ENCODE results near the gene CEACAM19. TPM values are rescaled to one million over a fixed set of nuclear protein-coding genes. Genes with fewer than 3 reads are reported as not detected.
"Not testable (repeated sequence)": the region's sequence is repeated elsewhere in the genome, so short reads cannot be mapped to it uniquely, and the experiment has no call there.

CEACAM19 gene
- total RNA-seq, 4 donors from 2014 or later = 0.82 to 5.2 (median 3.5) TPM

- 40 to 100% methylated on average over 1 to 2 of the region's 2 CpGs for WGBS, 2 donors (ENCODE audit: low coverage in 1 of 2)
- Histone ChIP-seq H3K36me3 (no peaks in the 10 kb centered on the region), H3K9me3 (no peaks in the 10 kb centered on the region), H3K4me3 (no peak overlapping the region), H3K27me3 (no peaks in the 10 kb centered on the region), H3K4me1 (no peaks in the 10 kb centered on the region), H3K27ac (no peak overlapping the region)
- TF ChIP-seq, protein P1, sequence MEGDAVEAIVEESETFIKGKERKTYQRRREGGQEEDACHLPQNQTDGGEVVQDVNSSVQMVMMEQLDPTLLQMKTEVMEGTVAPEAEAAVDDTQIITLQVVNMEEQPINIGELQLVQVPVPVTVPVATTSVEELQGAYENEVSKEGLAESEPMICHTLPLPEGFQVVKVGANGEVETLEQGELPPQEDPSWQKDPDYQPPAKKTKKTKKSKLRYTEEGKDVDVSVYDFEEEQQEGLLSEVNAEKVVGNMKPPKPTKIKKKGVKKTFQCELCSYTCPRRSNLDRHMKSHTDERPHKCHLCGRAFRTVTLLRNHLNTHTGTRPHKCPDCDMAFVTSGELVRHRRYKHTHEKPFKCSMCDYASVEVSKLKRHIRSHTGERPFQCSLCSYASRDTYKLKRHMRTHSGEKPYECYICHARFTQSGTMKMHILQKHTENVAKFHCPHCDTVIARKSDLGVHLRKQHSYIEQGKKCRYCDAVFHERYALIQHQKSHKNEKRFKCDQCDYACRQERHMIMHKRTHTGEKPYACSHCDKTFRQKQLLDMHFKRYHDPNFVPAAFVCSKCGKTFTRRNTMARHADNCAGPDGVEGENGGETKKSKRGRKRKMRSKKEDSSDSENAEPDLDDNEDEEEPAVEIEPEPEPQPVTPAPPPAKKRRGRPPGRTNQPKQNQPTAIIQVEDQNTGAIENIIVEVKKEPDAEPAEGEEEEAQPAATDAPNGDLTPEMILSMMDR (IDR thresholded peaks at IDR 0.05) = no peak
- no peak for TF ChIP-seq POLR2A (IDR thresholded peaks at IDR 0.05)
- no peak for TF ChIP-seq POLR2AphosphoS5 (IDR thresholded peaks at IDR 0.05)
- TF ChIP-seq EP300 (IDR thresholded peaks at IDR 0.05) = no peak
- ATAC-seq = no peak
Measured at GRCh38 chr19:44668985-44669764, 2.1 kb upstream of the CEACAM19 start.

DNA sequence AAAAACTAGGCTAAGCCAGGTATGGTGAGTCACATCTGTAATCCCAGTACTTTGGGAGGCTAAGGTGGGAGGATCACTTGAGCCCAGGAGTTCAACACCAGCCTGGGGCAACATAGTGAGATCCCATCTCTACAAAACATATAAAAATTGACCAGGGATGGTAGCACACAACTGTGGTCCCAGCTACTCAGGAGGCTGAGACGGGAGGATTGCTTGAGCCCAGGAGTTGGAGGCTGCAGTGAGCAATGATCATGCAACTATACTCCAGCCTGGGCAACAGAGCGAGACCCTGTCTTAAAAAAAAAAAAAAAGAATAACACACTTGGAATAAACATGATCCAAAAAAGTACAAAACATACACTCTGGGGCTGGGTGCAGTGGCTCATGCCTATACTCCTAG, 1.3 kb upstream of the CEACAM19 start:
- H3K4me1 ChIP-seq, ATAC-seq, H3K36me3 ChIP-seq, H3K27ac ChIP-seq, H3K27me3 ChIP-seq, H3K9me3 ChIP-seq, H3K4me3 ChIP-seq: not testable (repeated sequence)
- WGBS, 2 donors (ENCODE audit: low coverage in 1 of 2) = 95% methylated on average over 2 of the region's 2 CpGs; no CpG with 5 or more reads in 1 of the 2 donors

DNA sequence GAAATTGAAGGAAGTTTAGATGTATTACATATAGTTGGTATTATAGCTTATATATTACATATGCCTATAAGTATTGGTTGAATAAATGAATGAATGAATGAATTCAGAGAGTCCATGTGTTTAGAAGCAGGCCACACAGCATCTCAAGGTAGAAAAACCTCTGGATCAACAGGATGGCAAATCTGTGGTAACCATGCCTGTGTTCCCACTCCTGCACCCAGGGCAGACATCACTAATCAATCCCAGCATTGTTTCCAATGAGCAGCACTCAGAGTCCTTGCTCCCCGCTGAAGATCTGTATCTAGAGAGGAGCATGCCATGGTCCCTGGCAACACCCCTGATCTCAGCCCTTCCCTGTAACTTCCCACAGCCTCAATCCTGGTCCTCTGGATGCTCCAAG, 944 bp downstream of the CEACAM19 start:
- TF ChIP-seq POLR2AphosphoS5 (IDR thresholded peaks at IDR 0.05) (no peak), EP300 (IDR thresholded peaks at IDR 0.05) (no peak), POLR2A (IDR thresholded peaks at IDR 0.05) (no peak)
- TF ChIP-seq, protein P1 (IDR thresholded peaks at IDR 0.05) = no peak
- H3K4me3 ChIP-seq = no peak overlapping the region
- H3K27ac ChIP-seq = no peak overlapping the region
- ATAC-seq = no peak
- no peaks in the 10 kb centered on the region for H3K4me1 ChIP-seq
- H3K27me3 ChIP-seq = no peaks in the 10 kb centered on the region
- H3K36me3 ChIP-seq = peaks cover 0 to 11% of the 10 kb centered on the region in 2 donors
- H3K9me3 ChIP-seq = no peaks in the 10 kb centered on the region
- no CpG with 5 or more reads among the region's 1 CpG for WGBS, 2 donors (ENCODE audit: low coverage in 1 of 2)

DNA sequence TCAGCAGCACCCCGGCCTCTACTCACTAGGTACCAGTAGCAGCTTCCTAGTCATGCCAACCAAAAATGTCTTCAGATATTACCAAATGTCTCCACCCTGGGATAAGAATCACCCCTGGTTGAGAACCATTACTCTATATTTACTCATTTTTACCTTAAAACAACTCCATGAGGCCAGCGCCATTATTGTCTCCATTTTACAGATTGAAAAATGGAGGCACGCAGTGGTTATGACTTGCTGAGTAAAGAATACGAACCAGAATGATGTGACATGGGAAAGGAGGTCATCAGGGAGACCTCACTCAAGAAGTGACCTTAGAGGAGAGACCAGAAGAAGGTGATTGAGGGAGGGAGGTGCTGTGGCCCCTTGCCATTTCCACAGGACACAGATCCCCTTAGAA, 2.2 kb downstream of the CEACAM19 start:
- Histone ChIP-seq H3K27me3 (no peaks in the 10 kb centered on the region), H3K9me3 (no peaks in the 10 kb centered on the region), H3K4me1 (no peaks in the 10 kb centered on the region), H3K36me3 (peaks cover 0 to 11% of the 10 kb centered on the region in 2 donors), H3K27ac (no peak overlapping the region), H3K4me3 (no peak overlapping the region)
- WGBS, 2 donors (ENCODE audit: low coverage in 1 of 2) = 77 to 100% methylated on average over 1 to 4 of the region's 4 CpGs
- no peak for TF ChIP-seq POLR2A (IDR thresholded peaks at IDR 0.05)
- no peak for TF ChIP-seq EP300 (IDR thresholded peaks at IDR 0.05)
- TF ChIP-seq, protein P1 (IDR thresholded peaks at IDR 0.05) = no peak
- TF ChIP-seq POLR2AphosphoS5 (IDR thresholded peaks at IDR 0.05) = no peak
- no peak for ATAC-seq

- TF ChIP-seq POLR2AphosphoS5 (IDR thresholded peaks at IDR 0.05) = no peak
- TF ChIP-seq, protein P1 (IDR thresholded peaks at IDR 0.05) = no peak
- TF ChIP-seq POLR2A (IDR thresholded peaks at IDR 0.05) = no peak
- TF ChIP-seq EP300 (IDR thresholded peaks at IDR 0.05) = no peak
- Histone ChIP-seq H3K4me1 (no peaks in the 10 kb centered on the region), H3K27me3 (no peaks in the 10 kb centered on the region), H3K4me3 (no peak overlapping the region), H3K9me3 (no peaks in the 10 kb centered on the region), H3K36me3 (peaks cover 0 to 26% of the 10 kb centered on the region in 2 donors), H3K27ac (no peak overlapping the region)
- WGBS, 2 donors (ENCODE audit: low coverage in 1 of 2) = 78 to 96% methylated on average over 5 to 6 of the region's 6 CpGs
- no peak for ATAC-seq
Measured at GRCh38 chr19:44675521-44675920, 4.2 kb downstream of the CEACAM19 start.

Measured in gastroesophageal sphincter (tissue), 4 donors.